GM18909 (cell line): ENCODE results near the gene PNMA3.
"Not testable (repeated sequence)": the region's sequence is repeated elsewhere in the genome, so short reads cannot be mapped to it uniquely, and the experiment has no call there.

ENCODE experiments used
- ATAC-seq: cut with Tn5 transposase; IDR thresholded peaks from one replicate; pipeline ENCODE4 v1.9.1; 2021; ENCODE audit warnings: mild to moderate bottlenecking; ENCODE audit not compliant: unreplicated experiment, poor library complexity

Gene PNMA3

GRCh38 chrX:153055871-153056749, at the start of gene PNMA3:
PNMA3 (plus strand) TSS chrX:153056470; CDS start chrX:153057056, 586 bp downstream.
- no peak for ATAC-seq

- not testable (repeated sequence) for ATAC-seq
These were observed 39.1 kb upstream of the PNMA3 start for GRCh38 chrX:153017174-153017573.

- ATAC-seq: no peak
These were observed 37.1 kb upstream of the PNMA3 start for GRCh38 chrX:153019166-153019565.

GRCh38 chrX:153026501-153026900, 29.8 kb upstream of the PNMA3 start:
- ATAC-seq: not testable (repeated sequence)

GRCh38 chrX:153028487-153028886, 27.8 kb upstream of the PNMA3 start:
- ATAC-seq: not testable (repeated sequence)

- ATAC-seq: no peak
These were observed 27.1 kb upstream of the PNMA3 start for GRCh38 chrX:153029162-153029561.

GRCh38 chrX:153029875-153030274, 26.4 kb upstream of the PNMA3 start:
- ATAC-seq: no peak

- no peak for ATAC-seq
These were observed 25.5 kb upstream of the PNMA3 start for GRCh38 chrX:153030801-153031200.

GRCh38 chrX:153032397-153033118, 23.7 kb upstream of the PNMA3 start:
- peak; percentile 77 for ATAC-seq

- ATAC-seq: no peak
These were observed 7.2 kb upstream of the PNMA3 start for GRCh38 chrX:153049093-153049492.

GRCh38 chrX:153052534-153052933, 3.7 kb upstream of the PNMA3 start:
- no peak for ATAC-seq

GRCh38 chrX:153057281-153057680, 1.0 kb downstream of the PNMA3 start:
- no peak for ATAC-seq

GRCh38 chrX:153059191-153060094, 3.2 kb downstream of the PNMA3 start:
- ATAC-seq: no peak

GRCh38 chrX:153060095-153060445, 3.8 kb downstream of the PNMA3 start:
- ATAC-seq: no peak

GRCh38 chrX:153061732-153062131, 5.5 kb downstream of the PNMA3 start:
- no peak for ATAC-seq

- ATAC-seq: no peak
These were observed 7.0 kb downstream of the PNMA3 start for GRCh38 chrX:153063315-153063714.

GRCh38 chrX:153064061-153064460, 7.8 kb downstream of the PNMA3 start:
- ATAC-seq: no peak

- ATAC-seq: no peak
These were observed 9.1 kb downstream of the PNMA3 start for GRCh38 chrX:153065389-153065788.

GRCh38 chrX:153066402-153066801, 10.1 kb downstream of the PNMA3 start:
- not testable (repeated sequence) for ATAC-seq

- ATAC-seq: peak; percentile 56
These were observed 15.8 kb downstream of the PNMA3 start, which contains the start of gene PNMA6A for GRCh38 chrX:153071909-153072583. PNMA6A (plus strand) TSS chrX:153072454; CDS start chrX:153073063, 609 bp downstream.
